GM21825 (cell line): ENCODE data around the gene ZNF32.
A peak's percentile ranks its signal among the peaks of the same experiment; 100 is the strongest.
"Not testable (repeated sequence)": the region's sequence is repeated elsewhere in the genome, so short reads cannot be mapped to it uniquely, and the experiment has no call there.

Experiments
- ATAC-seq: cut with Tn5 transposase; IDR thresholded peaks from one replicate; pipeline ENCODE4 v1.9.1; 2021; ENCODE audit warnings: mild to moderate bottlenecking, moderate library complexity; ENCODE audit not compliant: unreplicated experiment

Gene ZNF32

DNA sequence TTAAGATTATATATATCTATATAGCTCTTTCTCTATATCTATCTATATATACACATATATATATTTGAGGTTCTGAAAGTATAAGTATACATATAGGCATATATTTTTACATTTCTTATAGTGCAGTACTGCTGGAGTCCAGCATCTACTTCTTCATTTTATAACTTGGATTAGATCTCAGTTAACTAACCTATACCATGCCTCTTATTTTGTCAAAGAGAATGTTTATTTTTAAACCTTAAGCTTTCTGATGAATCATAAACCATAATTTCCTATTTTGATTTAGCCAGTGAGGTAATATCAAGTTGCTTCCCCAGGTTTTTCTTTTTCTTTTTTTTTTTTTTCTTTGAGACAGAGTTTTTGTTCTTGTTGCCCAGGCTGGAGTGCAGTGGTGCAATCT lies 8.1 kb downstream of the ZNF32 start:
- no peak for ATAC-seq

DNA sequence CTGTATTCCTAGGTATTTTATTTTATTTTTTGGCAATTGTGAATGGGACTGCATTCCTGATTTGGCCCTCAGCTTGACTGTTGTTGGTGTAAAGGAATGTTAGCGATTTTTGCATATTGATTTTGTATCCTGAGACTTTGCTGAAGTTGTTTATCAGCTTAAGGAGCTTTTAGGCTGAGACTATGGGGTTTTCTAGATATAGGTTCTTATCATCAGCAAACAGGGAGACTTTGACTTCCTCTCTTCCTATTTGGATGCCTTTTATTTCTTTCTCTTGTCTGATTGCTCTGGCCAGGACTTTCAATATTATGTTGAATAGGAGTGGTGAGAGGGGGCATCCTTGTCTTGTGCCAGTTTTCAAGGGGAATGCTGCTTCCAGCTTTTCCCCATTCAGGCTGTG lies 12.9 kb downstream of the ZNF32 start:
- ATAC-seq = not testable (repeated sequence)

- ATAC-seq = no peak
These were observed 19.7 kb downstream of the ZNF32 start for GRCh38 chr10:43628956-43629355.

- ATAC-seq = no peak
These were observed 20.7 kb downstream of the ZNF32 start for GRCh38 chr10:43627942-43628341.

GRCh38 chr10:43623351-43623750 lies 25.3 kb downstream of the ZNF32 start:
- no peak for ATAC-seq

DNA sequence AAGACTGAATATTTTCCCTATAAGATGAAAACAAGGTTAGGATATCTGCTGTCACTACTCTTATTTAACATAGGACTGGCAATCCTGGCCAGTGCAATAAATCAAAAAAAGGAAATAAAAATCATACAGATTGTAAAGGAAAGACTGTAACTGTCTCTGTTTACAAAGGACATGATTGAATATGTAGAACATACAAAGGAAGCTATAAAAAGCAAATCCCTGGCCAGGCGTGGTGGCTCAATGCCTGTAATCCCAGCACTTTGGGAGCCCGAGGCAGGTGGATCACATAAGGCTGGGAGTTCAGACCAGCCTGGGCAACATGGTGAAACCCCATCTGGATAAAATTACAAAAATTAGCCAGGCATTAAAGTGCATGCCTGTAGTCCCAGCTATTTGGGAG lies 26.6 kb downstream of the ZNF32 start:
- no peak for ATAC-seq

GRCh38 chr10:43619368-43619767 lies 29.3 kb downstream of the ZNF32 start:
- no peak for ATAC-seq

DNA sequence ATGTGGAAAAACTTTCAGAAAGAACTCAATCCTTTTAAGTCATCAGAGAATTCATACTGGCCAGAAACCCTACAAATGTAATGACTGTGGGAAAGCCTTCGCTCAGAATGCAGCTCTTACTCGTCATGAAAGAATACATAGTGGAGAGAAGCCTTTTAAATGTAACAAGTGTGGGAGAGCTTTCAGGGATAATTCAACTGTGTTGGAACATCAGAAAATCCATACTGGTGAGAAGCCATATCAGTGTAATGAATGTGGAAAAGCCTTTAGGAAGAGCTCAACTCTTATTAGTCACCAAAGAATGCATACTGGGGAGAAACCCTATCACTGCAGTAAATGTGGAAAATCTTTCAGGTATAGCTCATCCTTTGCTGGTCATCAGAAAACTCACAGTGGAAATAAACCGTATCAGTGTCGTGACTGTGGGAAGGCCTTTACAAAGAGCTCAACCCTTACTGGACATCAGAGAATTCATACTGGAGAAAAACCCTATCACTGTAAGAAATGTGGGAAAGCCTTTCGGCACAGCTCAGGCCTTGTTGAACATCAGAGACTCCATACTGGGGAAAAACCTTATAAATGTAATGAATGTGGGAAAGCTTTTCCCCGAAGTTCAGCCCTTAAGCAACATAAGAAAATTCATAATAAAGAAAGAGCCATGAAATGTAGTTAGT lies 31.8 kb downstream of the ZNF32 start:
- no peak for ATAC-seq

DNA sequence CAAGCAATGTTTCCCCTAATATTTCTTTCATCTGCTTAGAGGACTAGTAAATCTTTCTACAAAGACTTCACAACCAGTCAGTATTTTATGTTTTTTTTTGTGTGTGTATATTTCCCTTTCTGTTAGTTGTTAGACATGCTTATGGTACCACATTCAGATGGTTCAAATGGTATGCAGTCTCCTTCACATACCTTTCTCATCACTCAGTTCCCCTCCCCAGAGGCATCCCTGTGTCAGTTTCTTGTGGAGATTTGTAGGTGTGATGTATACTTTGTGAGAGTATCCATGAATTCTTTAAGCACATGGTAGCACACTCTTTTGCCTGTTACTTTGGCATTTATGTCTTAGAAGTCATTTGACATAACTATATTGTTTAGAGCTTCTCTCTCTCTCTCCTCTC lies 38.0 kb downstream of the ZNF32 start:
- ATAC-seq = no peak

DNA sequence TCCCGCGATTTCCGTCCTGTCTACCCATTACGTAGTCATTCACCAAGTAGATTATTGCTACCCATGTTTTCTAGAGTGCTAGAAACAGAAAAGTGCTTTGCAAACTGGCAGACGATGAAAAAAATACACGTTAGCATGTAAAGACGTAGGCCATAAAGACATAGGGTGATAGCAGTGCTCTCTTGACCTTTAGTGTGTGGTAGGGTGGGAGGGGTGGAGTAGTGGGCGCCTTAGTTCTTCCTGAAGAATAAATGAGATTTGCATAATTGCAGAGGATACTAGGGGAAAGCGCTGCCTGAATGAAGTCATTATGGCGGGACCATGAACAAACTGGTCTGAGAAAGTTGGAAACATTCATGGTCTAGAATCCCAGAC lies 41.5 kb downstream of the ZNF32 start:
- ATAC-seq = no peak

GRCh38 chr10:43606323-43607198 lies 42.1 kb downstream of the ZNF32 start, which contains the start of gene ZNF485:
ZNF485 (plus strand) TSS chr10:43606438; CDS start chr10:43607051, 613 bp downstream.
- ATAC-seq = peak; percentile 99

- peak; percentile 10 for ATAC-seq
These were observed 42.8 kb downstream of the ZNF32 start for GRCh38 chr10:43605850-43606322.

GRCh38 chr10:43601576-43601975 lies 47.1 kb downstream of the ZNF32 start:
- not testable (repeated sequence) for ATAC-seq

DNA sequence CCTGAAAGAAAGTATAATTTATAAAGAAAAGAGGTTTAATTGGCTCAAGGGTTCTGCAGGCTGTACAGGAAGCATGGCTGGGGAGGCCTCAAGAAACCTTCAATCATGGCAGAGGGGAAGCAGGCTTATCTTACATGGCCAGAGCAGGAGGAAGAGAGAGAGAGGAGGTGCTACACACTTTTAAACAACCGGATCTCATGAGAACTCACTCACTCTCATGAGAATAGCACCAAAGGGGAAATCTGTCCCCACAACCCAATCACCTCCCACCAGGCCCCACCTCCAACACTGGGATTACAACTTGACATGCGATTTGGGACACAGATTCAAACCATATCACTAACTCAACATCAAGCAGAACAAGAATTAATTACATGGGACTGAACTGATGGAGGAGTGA lies 49.3 kb downstream of the ZNF32 start:
- no peak for ATAC-seq

DNA sequence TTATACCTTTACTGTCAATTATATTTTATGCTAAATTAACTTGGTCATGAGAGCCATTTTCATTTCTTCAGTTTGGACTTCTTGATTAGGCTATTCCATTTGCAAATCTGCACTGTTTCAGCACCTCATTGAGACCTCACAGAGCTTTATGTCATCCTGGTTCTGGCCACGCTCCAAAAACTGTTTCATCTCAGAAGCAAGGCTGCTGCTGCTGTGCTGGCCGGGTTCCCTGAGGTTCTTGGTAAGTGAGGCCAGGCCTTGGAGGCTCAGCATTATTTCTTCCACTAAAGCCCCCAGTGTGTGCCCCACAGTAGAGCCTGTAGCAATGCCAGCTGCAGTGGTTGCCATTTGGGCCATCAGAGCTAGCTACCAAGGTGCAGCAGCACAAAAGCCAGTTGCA lies 50.2 kb downstream of the ZNF32 start:
- no peak for ATAC-seq

GRCh38 chr10:43596546-43596945 lies 52.1 kb downstream of the ZNF32 start:
- no peak for ATAC-seq

GRCh38 chr10:43595739-43596298 lies 52.9 kb downstream of the ZNF32 start:
- ATAC-seq = peak; percentile 51

- peak; percentile 92 for ATAC-seq
These were observed 53.6 kb downstream of the ZNF32 start for GRCh38 chr10:43594944-43595589.
